BJ (cell line): Measurements from ENCODE around the gene BICDL2. TPM values are rescaled to one million over a fixed set of nuclear protein-coding genes. Genes with fewer than 3 reads are reported as not detected.

Experiments
- CTCF ChIA-PET: fragments of 350-600 bp; formaldehyde crosslinking; extraction: SDS; loops from one replicate; lab custom pipeline; 2021; ENCODE audit warnings: antibody characterized with exemption, inconsistent platforms; lab: Yijun Ruan, JAX
- POLR2A ChIA-PET: fragments of 300-600 bp; sonication (Branson Sonifier 250); formaldehyde crosslinking; extraction: SDS; loops from one replicate; lab custom pipeline; 2021; ENCODE audit warnings: antibody characterized with exemption; lab: Charles Lee
- DNase-seq: peaks from one replicate; pipeline ENCODE4 v3.0.0-alpha.2; 2011; ENCODE audit warnings: low read depth
- H3K27me3 ChIP-seq: 2 replicates; pipeline ENCODE4 v1.6.0; 2011; ENCODE audit warnings: low read length; ENCODE audit not compliant: control insufficient read depth, insufficient read depth
- H3K36me3 ChIP-seq: 2 replicates; pipeline ENCODE4 v1.5.1; 2011; ENCODE audit warnings: low read length; ENCODE audit not compliant: control insufficient read depth, insufficient read depth
- H3K4me3 ChIP-seq: 2 replicates; pipeline ENCODE4 v1.5.1; 2011; ENCODE audit warnings: low read depth, mild to moderate bottlenecking, control low read depth, low read length
- CTCF ChIP-seq: IDR thresholded peaks from 2 replicates; pipeline ENCODE4 v1.5.1; 2011; ENCODE audit warnings: low read depth, mild to moderate bottlenecking, control low read depth, inconsistent platforms, low read length, moderate library complexity; ENCODE audit not compliant: insufficient read depth
- polyA plus RNA-seq: library from polyadenylated mRNA; depleted of rRNA; stranded (reverse); fragments of >200 nt; gene quantifications from 2 replicates; pipeline ENCODE4 v1.2.3, GENCODE V29; 2011

Gene BICDL2
- polyA plus RNA-seq, 1 experiment = 0.04 TPM

GRCh38 chr16:2999929-3000328 lies 36.8 kb downstream of the BICDL2 start:
- H3K27me3 ChIP-seq = peaks cover 7% of the 10 kb centered on the region
- ChIA-PET CTCF (interaction anchor here (0.8 to 2.0 kb wide), 3 partner anchors 19 to 31 kb away, joined by 3 to 8 read pairs (median 4); no protein-coding TSS in a partner anchor), POLR2A (no interaction called here)
- TF ChIP-seq CTCF = no peak
- no peak overlapping the region for H3K4me3 ChIP-seq
- DNase-seq = no peak
- H3K36me3 ChIP-seq = no peaks in the 10 kb centered on the region

- ChIA-PET CTCF (interaction anchor here (1.0 kb wide), 1 partner anchor 32 kb away, joined by 4 read pairs; no protein-coding TSS in a partner anchor), POLR2A (no interaction called here)
- Histone ChIP-seq H3K4me3 (no peak overlapping the region), H3K27me3 (peaks cover 7% of the 10 kb centered on the region), H3K36me3 (no peaks in the 10 kb centered on the region)
- TF ChIP-seq CTCF = no peak
- no peak for DNase-seq
Measured at GRCh38 chr16:2996298-2996697, 40.4 kb downstream of the BICDL2 start.

- no peak for TF ChIP-seq CTCF
- H3K27me3 ChIP-seq = peaks cover 10% of the 10 kb centered on the region
- ChIA-PET POLR2A (no interaction called here), CTCF (interaction anchor here (1.0 to 1.9 kb wide), 2 partner anchors 8 to 39 kb away, joined by 3 to 5 read pairs; no protein-coding TSS in a partner anchor)
- no peak for DNase-seq
- no peak overlapping the region for H3K4me3 ChIP-seq
- no peaks in the 10 kb centered on the region for H3K36me3 ChIP-seq
Measured at GRCh38 chr16:2992383-2993081, 44.2 kb downstream of the BICDL2 start.

GRCh38 chr16:2991566-2992261 lies 45.0 kb downstream of the BICDL2 start:
- TF ChIP-seq CTCF = no peak
- Histone ChIP-seq H3K27me3 (peaks cover 8% of the 10 kb centered on the region), H3K4me3 (no peak overlapping the region), H3K36me3 (no peaks in the 10 kb centered on the region)
- ChIA-PET POLR2A (no interaction called here), CTCF (interaction anchor here (0.9 to 1.2 kb wide), 3 partner anchors 9 to 40 kb away, joined by 3 to 8 read pairs (median 4); no protein-coding TSS in a partner anchor)
- DNase-seq = no peak

- DNase-seq = no peak
- no peak overlapping the region for H3K4me3 ChIP-seq
- no peak for TF ChIP-seq CTCF
- H3K36me3 ChIP-seq = no peaks in the 10 kb centered on the region
- peaks cover 6% of the 10 kb centered on the region for H3K27me3 ChIP-seq
- CTCF ChIA-PET = interaction anchor here (0.9 to 1.2 kb wide), 2 partner anchors 8 to 38 kb away, joined by 4 to 8 read pairs; no protein-coding TSS in a partner anchor
- POLR2A ChIA-PET = no interaction called here
Measured at GRCh38 chr16:2990891-2991290, 45.9 kb downstream of the BICDL2 start.
